MCF 10A (cell line): ENCODE results near the gene HOGA1. TPM values are rescaled to one million over a fixed set of nuclear protein-coding genes. Genes with fewer than 3 reads are reported as not detected.
"Not testable (repeated sequence)": the region's sequence is repeated elsewhere in the genome, so short reads cannot be mapped to it uniquely, and the experiment has no call there.

Experiments
- BruUV-seq: library from RNA; stranded (reverse); fragments of 400-500 nt; replicated peaks from 2 replicates; lab custom pipeline; 2021; lab: Mats Ljungman, UMichigan
- CTCF ChIA-PET: fragments of 300-600 bp; sonication (Branson Sonifier 250); formaldehyde crosslinking; extraction: SDS; loops from one replicate; lab custom pipeline; 2021; ENCODE audit warnings: antibody characterized with exemption, inconsistent platforms; lab: Yijun Ruan, JAX
- POLR2A ChIA-PET: fragments of 300-600, 350-650 bp; sonication (Branson Sonifier 250); formaldehyde crosslinking; extraction: SDS; loops from one replicate; lab custom pipeline; 2020; ENCODE audit warnings: antibody characterized with exemption, inconsistent platforms; lab: Yijun Ruan, JAX
- DNase-seq: peaks from one replicate; pipeline ENCODE4 v3.0.0-alpha.2; 2018; ENCODE audit not compliant: unreplicated experiment
- H3K27ac Mint-ChIP-seq: one replicate; pipeline ENCODE4 v1.8.0; 2022; ENCODE audit warnings: mild to moderate bottlenecking, low read depth, mixed read lengths; ENCODE audit not compliant: unreplicated experiment
- H3K27me3 Mint-ChIP-seq: one replicate; pipeline ENCODE4 v1.8.0; 2022; ENCODE audit warnings: mixed read lengths; ENCODE audit not compliant: insufficient read depth, unreplicated experiment
- H3K36me3 Mint-ChIP-seq: one replicate; pipeline ENCODE4 v1.8.0; 2022; ENCODE audit warnings: mild to moderate bottlenecking, moderate library complexity, mixed read lengths; ENCODE audit not compliant: insufficient read depth, unreplicated experiment
- H3K4me1 Mint-ChIP-seq: one replicate; pipeline ENCODE4 v1.8.0; 2022; ENCODE audit warnings: mixed read lengths; ENCODE audit not compliant: insufficient read depth, unreplicated experiment
- H3K4me3 Mint-ChIP-seq: one replicate; pipeline ENCODE4 v1.8.0; 2022; ENCODE audit warnings: mild to moderate bottlenecking, moderate library complexity, mixed read lengths; ENCODE audit not compliant: unreplicated experiment
- H3K9me3 Mint-ChIP-seq: one replicate; pipeline ENCODE4 v1.8.0; 2022; ENCODE audit warnings: mixed read lengths; ENCODE audit not compliant: unreplicated experiment
- CTCF ChIP-seq: fragments of 200-600 bp; IDR thresholded peaks from one replicate; pipeline ENCODE4 v1.8.0; 2022; ENCODE audit warnings: antibody characterized with exemption, mild to moderate bottlenecking; ENCODE audit not compliant: unreplicated experiment
- intact Hi-C: fragments of 100-400 bp; cut with micrococcal nuclease; formaldehyde crosslinking; loops from 2 replicates; pipeline ENCODE4 v1.14.1; 2022
- total RNA-seq: library from RNA; stranded (reverse); gene quantifications from 2 replicates; pipeline ENCODE4 v1.2.3, GENCODE V29; 2022

HOGA1 gene
- total RNA-seq, 1 experiment from 2014 or later = 1.7 TPM

DNA sequence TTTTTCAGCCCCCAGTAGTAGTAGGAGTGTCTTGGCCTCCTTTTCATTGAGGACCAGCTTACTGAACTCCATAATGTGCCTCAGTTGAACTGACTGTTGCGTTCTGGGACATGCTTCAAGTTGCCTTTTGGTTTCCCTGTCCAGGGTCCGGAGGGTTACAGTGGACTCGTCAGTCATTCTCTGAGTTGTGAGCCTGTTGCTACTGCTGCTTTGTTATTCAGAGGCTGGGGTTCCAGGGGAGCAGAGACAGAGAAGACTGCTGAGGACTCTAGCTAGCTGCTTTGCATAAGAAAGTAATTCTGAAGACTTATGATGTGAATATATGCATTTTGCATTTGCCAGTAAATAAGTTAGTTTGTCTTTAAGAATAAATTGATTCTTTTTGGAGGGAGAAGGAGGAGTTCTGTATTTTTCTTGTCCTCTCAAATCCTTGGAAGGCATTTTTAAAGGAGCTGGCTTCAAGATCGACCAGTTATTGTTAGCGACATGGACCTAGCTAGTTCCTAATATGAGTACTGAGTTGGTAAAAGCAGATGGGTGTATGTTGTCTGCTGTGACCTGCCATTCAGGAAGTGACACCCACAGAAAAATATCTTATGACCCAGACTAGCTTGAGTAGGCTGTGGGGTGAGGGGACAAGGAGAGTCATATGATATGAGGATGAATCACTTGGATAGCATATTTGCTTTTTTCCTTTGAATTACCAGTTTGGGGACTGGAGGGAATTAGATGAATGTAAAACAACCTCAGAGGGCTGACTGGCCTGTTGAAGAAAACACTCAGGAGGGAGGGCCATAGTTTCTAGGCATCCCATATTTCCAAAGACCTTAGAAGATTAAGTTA, 64.6 kb downstream of the HOGA1 start:
- TSS peak; percentile 77 for BruUV-seq

DNA sequence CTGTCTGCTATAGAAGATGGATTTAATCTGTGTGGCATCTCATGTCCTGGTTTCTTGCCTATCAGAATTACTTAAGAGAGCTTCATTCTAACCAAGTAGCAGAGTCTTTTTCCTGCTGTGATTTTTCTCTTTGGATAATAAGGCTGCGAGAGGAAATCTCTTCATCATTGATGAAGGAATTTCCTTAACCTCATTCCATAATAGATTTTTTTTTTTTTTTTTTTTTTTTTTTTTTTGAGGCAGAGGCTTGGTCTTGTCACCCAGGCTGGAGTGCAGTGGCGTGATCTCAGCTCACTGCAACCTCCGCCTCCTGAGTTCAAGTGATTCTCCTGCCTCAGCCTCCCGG, 65.2 kb downstream of the HOGA1 start:
- DNase-seq, BruUV-seq, H3K9me3 Mint-ChIP-seq, H3K27me3 Mint-ChIP-seq, intact Hi-C loops: not testable (repeated sequence)
- peak overlapping the region; percentile 11 for H3K4me3 Mint-ChIP-seq
- ChIA-PET POLR2A (interaction anchor here (0.6 to 4.1 kb wide), 19 partner anchors 8 to 335 kb away, joined by 3 to 53 read pairs (median 5); partner anchors contain the start of genes AVPI1, MARVELD1, MORN4 and PI4K2A), CTCF (interaction anchor here (1.0 to 1.3 kb wide), 3 partner anchors 37 to 78 kb away, joined by 4 to 6 read pairs (median 4); partner anchors contain the start of genes ANKRD2 and AVPI1)
- H3K36me3 Mint-ChIP-seq = peaks cover 72% of the 10 kb centered on the region
- H3K4me1 Mint-ChIP-seq = peaks cover 26% of the 10 kb centered on the region
- H3K27ac Mint-ChIP-seq = peak overlapping the region; percentile 78

More for the DNA sequence above, 64.6 kb downstream of the HOGA1 start:
- H3K27me3 Mint-ChIP-seq = no peaks in the 10 kb centered on the region
- H3K9me3 Mint-ChIP-seq = no peaks in the 10 kb centered on the region
- ChIA-PET POLR2A (interaction anchor here (0.6 to 4.1 kb wide), 23 partner anchors 7 to 334 kb away, joined by 3 to 53 read pairs (median 5); partner anchors contain the start of genes AVPI1, MARVELD1, MORN4 and PI4K2A), CTCF (interaction anchor here (0.7 to 1.4 kb wide), 6 partner anchors 38 to 83 kb away, joined by 3 to 6 read pairs (median 4); partner anchors contain the start of genes ANKRD2 and AVPI1)
- intact Hi-C loops = no loop called here
- TF ChIP-seq CTCF = no peak
- peak overlapping the region; percentile 11 for H3K4me3 Mint-ChIP-seq
- H3K4me1 Mint-ChIP-seq = peaks cover 26% of the 10 kb centered on the region
- H3K36me3 Mint-ChIP-seq = peaks cover 72% of the 10 kb centered on the region
- peak overlapping the region; percentile 78 for H3K27ac Mint-ChIP-seq
- peak; percentile 78 for DNase-seq

DNA sequence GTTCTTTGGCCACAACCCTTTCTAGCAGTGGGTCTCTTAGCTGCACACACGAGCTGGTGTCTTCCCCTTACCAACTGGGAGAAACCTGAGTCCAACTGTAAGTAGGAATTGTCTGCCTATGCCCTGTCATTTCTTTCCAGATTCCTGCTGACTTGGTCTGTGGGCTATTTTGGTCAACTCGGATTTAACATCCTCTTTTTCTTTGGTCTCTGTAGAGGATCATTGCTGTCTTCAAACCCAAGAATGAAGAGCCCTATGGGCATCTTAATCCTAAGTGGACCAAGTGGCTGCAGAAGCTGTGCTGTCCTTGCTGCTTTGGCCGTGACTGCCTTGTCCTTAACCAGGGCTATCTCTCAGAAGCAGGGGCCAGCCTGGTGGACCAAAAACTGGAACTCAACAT, 66.5 kb downstream of the HOGA1 start:
- no TSS peak for BruUV-seq
- CTCF ChIA-PET = interaction anchor here (0.8 to 1.0 kb wide), 3 partner anchors 9 to 78 kb away, joined by 3 to 5 read pairs (median 3); partner anchors contain the start of gene ANKRD2
- TF ChIP-seq CTCF = no peak
- Mint-ChIP-seq H3K27me3 (no peaks in the 10 kb centered on the region), H3K9me3 (no peaks in the 10 kb centered on the region), H3K4me1 (peaks cover 26% of the 10 kb centered on the region), H3K27ac (peak overlapping the region; percentile 97), H3K36me3 (peaks cover 68% of the 10 kb centered on the region), H3K4me3 (no peak overlapping the region)
- POLR2A ChIA-PET = interaction anchor here (0.8 to 3.9 kb wide), 6 partner anchors 9 to 86 kb away, joined by 3 to 53 read pairs (median 4); partner anchors contain the start of genes AVPI1, PI4K2A and ZFYVE27
- intact Hi-C loops = no loop called here
- no peak for DNase-seq

DNA sequence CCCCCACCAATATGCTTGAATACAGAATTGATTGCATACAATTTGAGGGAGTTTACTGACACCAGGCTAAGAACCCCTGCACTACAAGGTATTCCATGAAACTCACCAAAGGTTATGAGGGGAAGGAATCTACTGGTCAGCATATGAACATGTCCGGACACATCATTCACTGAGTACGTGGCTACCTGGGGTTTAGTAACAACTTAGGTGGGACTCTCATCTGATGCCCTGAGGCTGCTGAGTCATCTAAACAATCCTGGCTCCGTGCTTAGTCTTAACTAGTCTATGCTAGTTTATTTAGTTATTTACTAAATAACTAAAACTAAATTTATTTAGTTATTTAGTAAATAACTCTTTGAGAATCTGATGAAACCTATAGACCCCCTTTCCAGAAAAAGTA, 67.6 kb downstream of the HOGA1 start:
- peaks cover 26% of the 10 kb centered on the region for H3K4me1 Mint-ChIP-seq
- peak overlapping the region; percentile 97 for H3K27ac Mint-ChIP-seq
- no peaks in the 10 kb centered on the region for H3K27me3 Mint-ChIP-seq
- POLR2A ChIA-PET = interaction anchor here (1.3 to 4.3 kb wide), 5 partner anchors 10 to 37 kb away, joined by 5 to 53 read pairs (median 12); partner anchors contain the start of genes AVPI1 and PI4K2A
- peak; percentile 98 for DNase-seq
- BruUV-seq = no TSS peak
- CTCF ChIA-PET = interaction anchor here (0.6 to 0.9 kb wide), 2 partner anchors 79 to 187 kb away, joined by 4 to 5 read pairs; partner anchors contain the start of gene ANKRD2
- H3K4me3 Mint-ChIP-seq = no peak overlapping the region
- H3K36me3 Mint-ChIP-seq = peaks cover 73% of the 10 kb centered on the region
- no peaks in the 10 kb centered on the region for H3K9me3 Mint-ChIP-seq
- no peak for TF ChIP-seq CTCF
- intact Hi-C loops = no loop called here
